Astrocyte (in vitro differentiated cells and primary cell): Measurements from ENCODE around the gene ATF6B.

Source experiments
- CTCF ChIP-seq: IDR thresholded peaks from 2 replicates; pipeline ENCODE4 v1.5.1; 2011; ENCODE audit warnings: low read depth, mild to moderate bottlenecking, inconsistent platforms, low read length, moderate library complexity; ENCODE audit not compliant: insufficient read depth
- EZH2 ChIP-seq: IDR thresholded peaks from 2 replicates; pipeline ENCODE4 v1.6.1; 2012; ENCODE audit warnings: mild to moderate bottlenecking, low read length, inconsistent platforms; ENCODE audit not compliant: insufficient read depth

- TF ChIP-seq CTCF (no peak), EZH2 (no peak)
Observed at GRCh38 chr6:32083812-32084768, 44.0 kb downstream of the ATF6B start.
